Panc1 (cell line): Measurements from ENCODE around the gene KLF15. TPM values are rescaled to one million over a fixed set of nuclear protein-coding genes. Genes with fewer than 3 reads are reported as not detected.

Experiments
- ATAC-seq: fragments of 200-7000 bp; cut with Tn5 transposase; 2 replicates; pipeline ENCODE4 v1.9.1; 2020; ENCODE audit warnings: mild to moderate bottlenecking, moderate library complexity
- BruUV-seq: library from RNA; stranded (reverse); fragments of 400-500 nt; replicated peaks from 2 replicates; lab custom pipeline; 2021; lab: Mats Ljungman, UMichigan
- CTCF ChIA-PET: fragments of 300-600 bp; sonication (Branson Sonifier 250); formaldehyde crosslinking; loops from one replicate; lab custom pipeline; 2022; ENCODE audit warnings: antibody characterized with exemption; lab: Charles Lee
- POLR2A ChIA-PET: fragments of 300-600 bp; sonication (Branson Sonifier 250); formaldehyde crosslinking; loops from one replicate; lab custom pipeline; 2022; ENCODE audit warnings: antibody characterized with exemption; lab: Charles Lee
- DNase-seq: peaks from one replicate; pipeline ENCODE4 v3.0.0-alpha.2; 2010; ENCODE audit warnings: low read depth, low spot score
- H3K27ac ChIP-seq: 2 replicates; pipeline ENCODE4 v1.5.1; 2011; ENCODE audit warnings: mild to moderate bottlenecking, low read length, inconsistent platforms
- H3K27me3 ChIP-seq: fragments of 200-500 bp; sonication (Bioruptor generic); 2 replicates; pipeline ENCODE4 v1.6.0; 2014; ENCODE audit warnings: low read length, inconsistent platforms; ENCODE audit not compliant: control insufficient read depth, insufficient read depth
- H3K36me3 ChIP-seq: fragments of 200-500 bp; sonication (Bioruptor generic); 2 replicates; pipeline ENCODE4 v1.5.1; 2014; ENCODE audit warnings: inconsistent platforms, mild to moderate bottlenecking, low read length, moderate library complexity; ENCODE audit not compliant: control insufficient read depth, insufficient read depth
- H3K4me1 ChIP-seq: 2 replicates; pipeline ENCODE4 v1.5.1; 2011; ENCODE audit warnings: inconsistent platforms, mild to moderate bottlenecking, low read length, moderate library complexity; ENCODE audit not compliant: control insufficient read depth, insufficient read depth
- H3K4me3 ChIP-seq, 2 experiments: 2 replicates each; pipeline ENCODE4 v1.5.1; 2011 to 2012; ENCODE audit warnings: low read depth in 2 of 2, low read length in 2 of 2, mild to moderate bottlenecking in 2 of 2, inconsistent platforms in 1 of 2, moderate library complexity in 1 of 2
- H3K9me3 ChIP-seq: fragments of 200-500 bp; sonication (Bioruptor generic); 2 replicates; pipeline ENCODE4 v1.5.1; 2014; ENCODE audit warnings: low read depth, mild to moderate bottlenecking, inconsistent platforms, low read length, moderate library complexity; ENCODE audit not compliant: control insufficient read depth, insufficient read depth
- CTCF ChIP-seq: fragments of 450-650 bp; IDR thresholded peaks from 2 replicates; pipeline ENCODE4 v1.5.1; 2017; ENCODE audit warnings: mild to moderate bottlenecking
- POLR2AphosphoS5 ChIP-seq: IDR thresholded peaks from 2 replicates; pipeline ENCODE4 v1.6.1; 2012; ENCODE audit warnings: mild to moderate bottlenecking, low read depth, low read length, moderate library complexity
- SIN3A ChIP-seq: IDR thresholded peaks from 2 replicates; pipeline ENCODE4 v1.6.1; 2012; ENCODE audit warnings: low read depth, mild to moderate bottlenecking, low read length, moderate library complexity, borderline replicate concordance; ENCODE audit not compliant: insufficient read depth
- TCF7L2 ChIP-seq: IDR thresholded peaks from 2 replicates; pipeline ENCODE4 v1.6.1; 2011; ENCODE audit warnings: mild to moderate bottlenecking, low read depth, low read length, inconsistent platforms
- in situ Hi-C: cut with HindIII; loops from 2 replicates; pipeline ENCODE4 v1.10.0; 2016; ENCODE audit warnings: low sequenced_read_pairs, low pct_unique_long_range_greater_than_20kb
- intact Hi-C: fragments of 100-400 bp; cut with micrococcal nuclease; formaldehyde crosslinking; loops from one replicate; pipeline ENCODE4 v1.10.0; 2022; ENCODE audit not compliant: unreplicated experiment
- total RNA-seq: library from RNA; stranded (reverse); gene quantifications from one replicate; pipeline ENCODE4 v1.2.1, GENCODE V29; 2021; ENCODE audit not compliant: unreplicated experiment
- TF ChIP-seq, protein P1 (sequence below), 2 experiments: IDR thresholded peaks; 2 replicates each; pipeline ENCODE4 v1.6.1; 2011 to 2012; ENCODE audit warnings: low read depth in 2 of 2, control low read depth in 1 of 2, low read length in 1 of 2, mild to moderate bottlenecking in 1 of 2, moderate library complexity in 1 of 2; ENCODE audit not compliant: insufficient read depth in 1 of 2

The KLF15 gene
- total RNA-seq, 1 experiment from 2014 or later: 0.10 TPM

DNA sequence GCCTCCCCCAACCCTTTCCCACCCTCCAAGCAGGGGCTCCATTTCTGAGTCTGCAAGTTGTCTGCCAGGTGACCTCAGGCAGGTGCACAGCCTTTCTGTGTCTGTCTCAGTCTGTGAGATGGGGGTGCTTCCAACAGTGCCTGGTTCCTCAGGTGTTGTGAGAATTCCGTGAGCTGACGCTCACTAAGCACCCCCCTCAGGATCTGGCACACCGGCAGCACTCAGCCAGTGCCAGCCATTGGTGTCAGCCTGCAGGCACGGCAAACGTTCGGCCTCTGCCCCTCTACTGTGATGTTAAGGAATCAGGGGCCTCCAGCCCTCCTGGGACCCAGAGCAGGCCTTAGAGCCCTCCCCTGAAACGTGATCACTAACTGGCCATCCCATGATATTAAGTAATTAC lies 2.4 kb downstream of the KLF15 start:
- BruUV-seq: no TSS peak
- intact Hi-C loops (no loop called here), in situ Hi-C loops (no loop called here)
- Histone ChIP-seq H3K9me3 (no peaks in the 10 kb centered on the region), H3K36me3 (no peaks in the 10 kb centered on the region; the same call in 1 of the 2 replicates), H3K27ac (no peak overlapping the region), H3K27me3 (peaks cover 18% of the 10 kb centered on the region), H3K4me3 (no peak overlapping the region), H3K4me1 (peaks cover 13% of the 10 kb centered on the region)
- no peak for ATAC-seq
- CTCF ChIA-PET: no interaction called here
- TF ChIP-seq POLR2AphosphoS5: no peak
- TF ChIP-seq TCF7L2: no peak
- TF ChIP-seq, protein P1, sequence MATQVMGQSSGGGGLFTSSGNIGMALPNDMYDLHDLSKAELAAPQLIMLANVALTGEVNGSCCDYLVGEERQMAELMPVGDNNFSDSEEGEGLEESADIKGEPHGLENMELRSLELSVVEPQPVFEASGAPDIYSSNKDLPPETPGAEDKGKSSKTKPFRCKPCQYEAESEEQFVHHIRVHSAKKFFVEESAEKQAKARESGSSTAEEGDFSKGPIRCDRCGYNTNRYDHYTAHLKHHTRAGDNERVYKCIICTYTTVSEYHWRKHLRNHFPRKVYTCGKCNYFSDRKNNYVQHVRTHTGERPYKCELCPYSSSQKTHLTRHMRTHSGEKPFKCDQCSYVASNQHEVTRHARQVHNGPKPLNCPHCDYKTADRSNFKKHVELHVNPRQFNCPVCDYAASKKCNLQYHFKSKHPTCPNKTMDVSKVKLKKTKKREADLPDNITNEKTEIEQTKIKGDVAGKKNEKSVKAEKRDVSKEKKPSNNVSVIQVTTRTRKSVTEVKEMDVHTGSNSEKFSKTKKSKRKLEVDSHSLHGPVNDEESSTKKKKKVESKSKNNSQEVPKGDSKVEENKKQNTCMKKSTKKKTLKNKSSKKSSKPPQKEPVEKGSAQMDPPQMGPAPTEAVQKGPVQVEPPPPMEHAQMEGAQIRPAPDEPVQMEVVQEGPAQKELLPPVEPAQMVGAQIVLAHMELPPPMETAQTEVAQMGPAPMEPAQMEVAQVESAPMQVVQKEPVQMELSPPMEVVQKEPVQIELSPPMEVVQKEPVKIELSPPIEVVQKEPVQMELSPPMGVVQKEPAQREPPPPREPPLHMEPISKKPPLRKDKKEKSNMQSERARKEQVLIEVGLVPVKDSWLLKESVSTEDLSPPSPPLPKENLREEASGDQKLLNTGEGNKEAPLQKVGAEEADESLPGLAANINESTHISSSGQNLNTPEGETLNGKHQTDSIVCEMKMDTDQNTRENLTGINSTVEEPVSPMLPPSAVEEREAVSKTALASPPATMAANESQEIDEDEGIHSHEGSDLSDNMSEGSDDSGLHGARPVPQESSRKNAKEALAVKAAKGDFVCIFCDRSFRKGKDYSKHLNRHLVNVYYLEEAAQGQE (IDR thresholded peaks at IDR 0.05; ENCODE audit: insufficient read depth in 1 of 2, low read depth in 2 of 2, low read length in 1 of 2): no peak
- no peak for TF ChIP-seq SIN3A
- TF ChIP-seq CTCF: no peak
- DNase-seq: no peak
- POLR2A ChIA-PET: no interaction called here

GRCh38 chr3:126353694-126354321 lies 3.4 kb downstream of the KLF15 start:
- H3K4me3 ChIP-seq: no peak overlapping the region
- peaks cover 10% of the 10 kb centered on the region for H3K27me3 ChIP-seq
- H3K36me3 ChIP-seq: no peaks in the 10 kb centered on the region; the same call in 1 of the 2 replicates
- DNase-seq (no peak), ATAC-seq (no peak)
- no TSS peak for BruUV-seq
- ChIA-PET CTCF (no interaction called here), POLR2A (interaction anchor here (0.6 kb wide), 1 partner anchor 40 kb away, joined by 4 read pairs; no protein-coding TSS in a partner anchor)
- H3K27ac ChIP-seq: no peak overlapping the region
- peaks cover 13% of the 10 kb centered on the region for H3K4me1 ChIP-seq
- intact Hi-C loops (no loop called here), in situ Hi-C loops (no loop called here)
- H3K9me3 ChIP-seq: no peaks in the 10 kb centered on the region
- TF ChIP-seq, protein P1 (IDR thresholded peaks at IDR 0.05; ENCODE audit: insufficient read depth in 1 of 2, low read depth in 2 of 2, low read length in 1 of 2): no peak
- TF ChIP-seq SIN3A: no peak
- no peak for TF ChIP-seq POLR2AphosphoS5
- TF ChIP-seq CTCF: no peak
- no peak for TF ChIP-seq TCF7L2
